Astrocyte (in vitro differentiated cells and primary cell): Measurements from ENCODE around the gene MTFP1. TPM values are rescaled to one million over a fixed set of nuclear protein-coding genes. Genes with fewer than 3 reads are reported as not detected.

Source experiments
- DNase-seq: peaks from one replicate; pipeline ENCODE4 v3.0.0-alpha.2; 2010; ENCODE audit warnings: low read depth
- FAIRE-seq: peaks from 2 replicates; lab custom pipeline; 2011; peaks lifted over from hg19 to GRCh38; lab: Jason Lieb, UNC
- H2AFZ ChIP-seq: 2 replicates; pipeline ENCODE4 v1.6.0; 2012; ENCODE audit warnings: low read depth, low read length, inconsistent platforms
- H3K27ac ChIP-seq: 2 replicates; pipeline ENCODE4 v1.5.1; 2011; ENCODE audit warnings: low read depth, low read length, inconsistent platforms
- H3K27me3 ChIP-seq: 2 replicates; pipeline ENCODE4 v1.6.0; 2011; ENCODE audit warnings: low read length, inconsistent platforms; ENCODE audit not compliant: insufficient read depth
- H3K36me3 ChIP-seq: 2 replicates; pipeline ENCODE4 v1.5.1; 2011; ENCODE audit warnings: low read length, inconsistent platforms; ENCODE audit not compliant: insufficient read depth
- H3K4me1 ChIP-seq: 2 replicates; pipeline ENCODE4 v1.5.1; 2011; ENCODE audit warnings: low read length, inconsistent platforms; ENCODE audit not compliant: insufficient read depth
- H3K4me2 ChIP-seq: 2 replicates; pipeline ENCODE4 v1.6.0; 2012; ENCODE audit warnings: low read length, inconsistent platforms
- H3K4me3 ChIP-seq: 2 replicates; pipeline ENCODE4 v1.5.1; 2011; ENCODE audit warnings: low read depth, mild to moderate bottlenecking, low read length, inconsistent platforms; ENCODE audit not compliant: insufficient read depth
- H3K79me2 ChIP-seq: 2 replicates; pipeline ENCODE4 v1.6.0; 2012; ENCODE audit warnings: mild to moderate bottlenecking, low read length, inconsistent platforms; ENCODE audit not compliant: insufficient read depth
- H3K9ac ChIP-seq: 2 replicates; pipeline ENCODE4 v1.6.0; 2012; ENCODE audit warnings: mild to moderate bottlenecking, low read length, inconsistent platforms
- H3K9me3 ChIP-seq: 2 replicates; pipeline ENCODE4 v1.5.1; 2012; ENCODE audit warnings: low read depth, mild to moderate bottlenecking, low read length, inconsistent platforms; ENCODE audit not compliant: insufficient read depth
- H4K20me1 ChIP-seq: 2 replicates; pipeline ENCODE4 v1.6.0; 2012; ENCODE audit warnings: low read length, inconsistent platforms; ENCODE audit not compliant: insufficient read depth
- H3K27ac Mint-ChIP-seq: one replicate; pipeline ENCODE4 v1.8.0; 2021; ENCODE audit warnings: mild to moderate bottlenecking, mixed read lengths; ENCODE audit not compliant: unreplicated experiment
- H3K27me3 Mint-ChIP-seq: one replicate; pipeline ENCODE4 v1.8.0; 2021; ENCODE audit warnings: low read depth, mixed read lengths; ENCODE audit not compliant: unreplicated experiment
- H3K36me3 Mint-ChIP-seq: one replicate; pipeline ENCODE4 v1.8.0; 2021; ENCODE audit warnings: low read depth, mixed read lengths; ENCODE audit not compliant: unreplicated experiment
- H3K4me1 Mint-ChIP-seq: one replicate; pipeline ENCODE4 v1.8.0; 2021; ENCODE audit warnings: low read depth, mixed read lengths; ENCODE audit not compliant: unreplicated experiment
- H3K4me3 Mint-ChIP-seq: one replicate; pipeline ENCODE4 v1.8.0; 2021; ENCODE audit warnings: mild to moderate bottlenecking, moderate library complexity, mixed read lengths; ENCODE audit not compliant: unreplicated experiment
- H3K9me3 Mint-ChIP-seq: one replicate; pipeline ENCODE4 v1.8.0; 2021; ENCODE audit warnings: mild to moderate bottlenecking, mixed read lengths; ENCODE audit not compliant: unreplicated experiment
- EZH2 ChIP-seq: IDR thresholded peaks from 2 replicates; pipeline ENCODE4 v1.6.1; 2012; ENCODE audit warnings: mild to moderate bottlenecking, low read length, inconsistent platforms; ENCODE audit not compliant: insufficient read depth
- total RNA-seq: library from RNA; stranded (reverse); gene quantifications from 2 replicates; pipeline ENCODE4 v1.2.1, GENCODE V29; 2021
- TF ChIP-seq, protein P1 (sequence below): IDR thresholded peaks from 2 replicates; pipeline ENCODE4 v1.5.1; 2011; ENCODE audit warnings: low read depth, mild to moderate bottlenecking, inconsistent platforms, low read length, moderate library complexity; ENCODE audit not compliant: insufficient read depth

MTFP1 gene
- total RNA-seq, 1 donor from 2014 or later: 13.0 TPM

DNA sequence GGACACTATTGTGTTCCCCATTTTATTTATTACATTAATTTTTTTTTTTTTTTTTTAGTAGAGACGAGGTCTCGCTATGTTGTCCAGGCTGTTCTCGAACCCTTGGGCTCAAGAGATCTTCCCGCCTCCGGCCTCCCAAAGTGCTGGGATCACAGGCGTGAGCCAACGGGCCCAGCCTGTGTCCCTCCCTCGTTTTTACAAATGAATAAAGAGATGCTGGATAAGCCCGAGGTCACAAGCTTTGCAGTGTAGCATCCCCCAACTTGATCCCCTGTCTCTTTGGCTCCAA, 297 bp upstream of the MTFP1 start:
- H3K27me3 Mint-ChIP-seq: no peaks in the 10 kb centered on the region
- H4K20me1 ChIP-seq: no peaks in the 10 kb centered on the region
- H3K27ac Mint-ChIP-seq: peak overlapping the region; percentile 71
- no peak for FAIRE-seq
- H3K9me3 Mint-ChIP-seq: no peaks in the 10 kb centered on the region
- no peaks in the 10 kb centered on the region for H3K9me3 ChIP-seq
- peaks cover 28% of the 10 kb centered on the region for H3K4me1 Mint-ChIP-seq
- peak overlapping the region; percentile 87 for H3K4me3 Mint-ChIP-seq
- peak overlapping the region; percentile 77 for H3K9ac ChIP-seq
- peaks cover 5% of the 10 kb centered on the region for H3K36me3 Mint-ChIP-seq
- no peaks in the 10 kb centered on the region for H3K79me2 ChIP-seq
- H2AFZ ChIP-seq: peak overlapping the region; percentile 61
- TF ChIP-seq, protein P1, sequence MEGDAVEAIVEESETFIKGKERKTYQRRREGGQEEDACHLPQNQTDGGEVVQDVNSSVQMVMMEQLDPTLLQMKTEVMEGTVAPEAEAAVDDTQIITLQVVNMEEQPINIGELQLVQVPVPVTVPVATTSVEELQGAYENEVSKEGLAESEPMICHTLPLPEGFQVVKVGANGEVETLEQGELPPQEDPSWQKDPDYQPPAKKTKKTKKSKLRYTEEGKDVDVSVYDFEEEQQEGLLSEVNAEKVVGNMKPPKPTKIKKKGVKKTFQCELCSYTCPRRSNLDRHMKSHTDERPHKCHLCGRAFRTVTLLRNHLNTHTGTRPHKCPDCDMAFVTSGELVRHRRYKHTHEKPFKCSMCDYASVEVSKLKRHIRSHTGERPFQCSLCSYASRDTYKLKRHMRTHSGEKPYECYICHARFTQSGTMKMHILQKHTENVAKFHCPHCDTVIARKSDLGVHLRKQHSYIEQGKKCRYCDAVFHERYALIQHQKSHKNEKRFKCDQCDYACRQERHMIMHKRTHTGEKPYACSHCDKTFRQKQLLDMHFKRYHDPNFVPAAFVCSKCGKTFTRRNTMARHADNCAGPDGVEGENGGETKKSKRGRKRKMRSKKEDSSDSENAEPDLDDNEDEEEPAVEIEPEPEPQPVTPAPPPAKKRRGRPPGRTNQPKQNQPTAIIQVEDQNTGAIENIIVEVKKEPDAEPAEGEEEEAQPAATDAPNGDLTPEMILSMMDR: no peak
- no peak for TF ChIP-seq EZH2
- H3K36me3 ChIP-seq: peaks cover 3% of the 10 kb centered on the region
- H3K4me1 ChIP-seq: peaks cover 59% of the 10 kb centered on the region
- H3K27ac ChIP-seq: peak overlapping the region; percentile 58
- no peaks in the 10 kb centered on the region for H3K27me3 ChIP-seq
- DNase-seq: no peak
- H3K4me3 ChIP-seq: peak overlapping the region; percentile 62
- H3K4me2 ChIP-seq: peak overlapping the region; percentile 90

DNA sequence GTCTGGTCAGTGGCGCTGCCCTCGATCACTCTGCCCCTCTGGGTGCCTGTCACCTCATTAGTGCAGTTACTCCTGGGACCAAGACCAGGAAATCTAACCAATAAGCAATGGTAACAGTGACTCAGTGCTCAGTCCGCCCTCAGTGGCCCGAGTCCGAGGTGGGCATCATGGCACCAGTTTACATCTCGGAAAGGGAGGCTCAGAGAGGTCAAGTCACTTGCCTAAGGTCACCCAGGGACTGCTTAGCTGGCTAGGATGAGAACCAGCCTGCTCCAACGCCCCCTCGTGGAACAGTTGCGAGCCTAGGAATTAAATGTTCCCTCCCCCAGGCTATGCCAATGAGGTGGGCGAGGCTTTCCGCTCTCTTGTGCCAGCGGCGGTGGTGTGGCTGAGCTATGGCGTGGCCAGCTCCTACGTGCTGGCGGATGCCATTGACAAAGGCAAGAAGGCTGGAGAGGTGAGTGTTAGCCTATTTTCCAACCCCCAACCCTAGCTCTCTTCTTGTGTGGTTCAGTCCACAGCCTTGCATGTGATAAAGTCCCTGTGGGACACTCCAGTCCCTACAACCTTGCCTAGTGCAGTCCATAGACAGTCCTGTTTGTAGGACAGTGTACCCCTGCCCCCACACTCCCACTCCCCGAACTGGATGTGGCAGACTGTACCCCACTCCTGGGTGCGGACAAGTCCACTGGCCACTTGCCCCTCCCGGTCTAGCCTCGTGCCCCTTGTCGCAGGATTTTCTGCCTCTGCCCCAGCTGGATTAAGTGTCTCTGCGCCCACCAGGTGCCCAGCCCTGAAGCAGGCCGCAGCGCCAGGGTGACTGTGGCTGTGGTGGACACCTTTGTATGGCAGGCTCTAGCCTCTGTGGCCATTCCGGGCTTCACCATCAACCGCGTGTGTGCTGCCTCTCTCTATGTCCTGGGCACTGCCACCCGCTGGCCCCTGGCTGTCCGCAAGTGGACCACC, 1.1 kb downstream of the MTFP1 start:
- H3K4me1 ChIP-seq: peaks cover 45% of the 10 kb centered on the region
- peaks cover 14% of the 10 kb centered on the region for H3K4me1 Mint-ChIP-seq
- H3K9me3 Mint-ChIP-seq: no peaks in the 10 kb centered on the region
- peak overlapping the region; percentile 90 for H3K4me2 ChIP-seq
- no peaks in the 10 kb centered on the region for H3K27me3 ChIP-seq
- peaks cover 5% of the 10 kb centered on the region for H3K36me3 Mint-ChIP-seq
- H3K9me3 ChIP-seq: no peaks in the 10 kb centered on the region
- TF ChIP-seq, protein P1: peak; percentile 68
- TF ChIP-seq EZH2: no peak
- DNase-seq: peak; percentile 46
- H3K79me2 ChIP-seq: no peaks in the 10 kb centered on the region
- peak overlapping the region; percentile 77 for H3K9ac ChIP-seq
- H3K27ac ChIP-seq: peak overlapping the region; percentile 58
- H3K4me3 ChIP-seq: peak overlapping the region; percentile 62
- H3K27ac Mint-ChIP-seq: peak overlapping the region; percentile 50
- H4K20me1 ChIP-seq: no peaks in the 10 kb centered on the region
- peak overlapping the region; percentile 87 for H3K4me3 Mint-ChIP-seq
- peak; percentile 76 for FAIRE-seq
- H3K36me3 ChIP-seq: no peaks in the 10 kb centered on the region
- H3K27me3 Mint-ChIP-seq: no peaks in the 10 kb centered on the region
- peak overlapping the region; percentile 61 for H2AFZ ChIP-seq

DNA sequence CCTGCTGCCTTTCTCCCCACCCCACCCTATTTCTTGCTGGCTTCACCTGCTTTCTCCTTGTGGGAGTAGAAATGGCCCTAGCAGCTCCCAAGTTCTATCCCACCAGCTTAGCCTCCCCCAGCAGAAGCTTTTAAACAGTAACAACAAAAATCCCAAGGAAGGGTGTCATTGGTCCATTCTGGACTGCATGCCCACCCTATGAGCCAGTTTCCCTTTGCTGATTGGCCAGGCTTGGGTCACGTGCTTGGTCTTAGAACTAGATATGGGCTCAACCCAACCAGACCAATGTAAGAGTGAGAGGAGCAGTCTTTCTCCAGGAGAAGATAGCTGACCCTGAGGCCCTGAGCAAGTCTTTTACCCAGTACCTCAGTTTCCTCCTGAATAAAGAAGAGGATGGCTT, 2.3 kb downstream of the MTFP1 start:
- FAIRE-seq (no peak), DNase-seq (no peak)
- Histone ChIP-seq H3K27ac (no peak overlapping the region), H3K27me3 (no peaks in the 10 kb centered on the region), H3K4me2 (no peak overlapping the region), H3K79me2 (no peaks in the 10 kb centered on the region), H3K4me1 (peaks cover 35% of the 10 kb centered on the region), H3K4me3 (no peak overlapping the region), H3K9ac (no peak overlapping the region), H3K9me3 (no peaks in the 10 kb centered on the region), H2AFZ (no peak overlapping the region), H4K20me1 (no peaks in the 10 kb centered on the region), H3K36me3 (no peaks in the 10 kb centered on the region)
- H3K27me3 Mint-ChIP-seq: no peaks in the 10 kb centered on the region
- no peaks in the 10 kb centered on the region for H3K9me3 Mint-ChIP-seq
- TF ChIP-seq EZH2: no peak
- TF ChIP-seq, protein P1: no peak
- no peak overlapping the region for H3K27ac Mint-ChIP-seq
- peaks cover 2% of the 10 kb centered on the region for H3K4me1 Mint-ChIP-seq
- peaks cover 5% of the 10 kb centered on the region for H3K36me3 Mint-ChIP-seq
- H3K4me3 Mint-ChIP-seq: no peak overlapping the region
